Upper lobe of left lung (tissue), 6 donors: Measurements from ENCODE around the gene C20orf204. TPM values are rescaled to one million over a fixed set of nuclear protein-coding genes. Genes with fewer than 3 reads are reported as not detected.
A peak's percentile ranks its signal among the peaks of the same experiment; 100 is the strongest.

Source experiments
- ATAC-seq, 2 donors: fragments of 200-7000 bp; cut with Tn5 transposase; one replicate each; pipeline ENCODE4 v1.9.1; 2022; ENCODE audit warnings: mild to moderate bottlenecking in 2 of 2, moderate library complexity in 2 of 2; ENCODE audit not compliant: low FRiP score in 2 of 2
- DNase-seq, 2 donors: peaks; one replicate each; pipeline ENCODE4 v3.0.0-alpha.2; 2019 to 2020
- H3K27ac ChIP-seq, 4 donors: fragments of 200-600 bp; sonication (generic); one replicate each; pipeline ENCODE4 v1.5.1; 2016 to 2019
- H3K27me3 ChIP-seq, 4 donors: fragments of 200-600 bp; sonication (generic); one replicate each; pipeline ENCODE4 v1.5.1; 2017 to 2019
- H3K36me3 ChIP-seq, 4 donors: fragments of 200-600 bp; sonication (generic); one replicate each; pipeline ENCODE4 v1.5.1; 2016 to 2019
- H3K4me1 ChIP-seq, 4 donors: fragments of 200-600 bp; sonication (generic); one replicate each; pipeline ENCODE4 v1.5.1; 2018 to 2019
- H3K4me3 ChIP-seq, 4 donors: fragments of 200-600 bp; sonication (generic); one replicate each; pipeline ENCODE4 v1.5.1; 2017 to 2019; ENCODE audit warnings: mild to moderate bottlenecking in 2 of 4, moderate library complexity in 1 of 4
- H3K9me3 ChIP-seq, 4 donors: fragments of 200-600 bp; sonication (generic); one replicate each; pipeline ENCODE4 v1.5.1; 2018 to 2019
- EP300 ChIP-seq, 4 donors: sonication (generic); formaldehyde crosslinking; IDR thresholded peaks; one replicate each; pipeline ENCODE4 v1.5.1; 2017; ENCODE audit warnings: antibody characterized with exemption in 4 of 4, control low read depth in 2 of 4
- POLR2A ChIP-seq, 4 donors: fragments of 450-650 bp; IDR thresholded peaks; one replicate each; pipeline ENCODE4 v1.5.1; 2016 to 2017; ENCODE audit warnings: antibody characterized with exemption in 4 of 4, mild to moderate bottlenecking in 2 of 4
- POLR2AphosphoS5 ChIP-seq, 2 donors: sonication (generic); formaldehyde crosslinking; IDR thresholded peaks; one replicate each; pipeline ENCODE4 v1.5.1; 2017; ENCODE audit warnings: antibody characterized with exemption in 2 of 2
- WGBS, 2 donors: methylation state at CpG; one replicate each; pipeline ENCODE4 v1.1.5; 2017 to 2018; 5-methylcytosine and 5-hydroxymethylcytosine counted together
- total RNA-seq, 6 donors: library from RNA; depleted of rRNA in 4 of 6; stranded (reverse); fragments of >200 nt in 4 of 6; gene quantifications; one replicate each; pipeline versions ENCODE4 v1.1.0 to v1.2.1, GENCODE V29; 2016 to 2021
- TF ChIP-seq, protein P1 (sequence below), 6 experiments: fragments of 450-650 bp in 4 of 6; fragments of 200-600 bp in 2 of 6; sonication (generic) in 2 of 6; IDR thresholded peaks; one replicate each; pipeline ENCODE4 v1.5.1; 2016 to 2019; ENCODE audit warnings: antibody characterized with exemption in 6 of 6
- donor health status: DM: no; HTN: no; CAD: no; lungs with moderate emphysema.
- donor health status: DM: no; HTN: yes; CAD: no; lungs with severe emphysema.

The C20orf204 gene
- total RNA-seq, 6 donors from 2014 or later = 0.44 to 2.3 (median 1.7) TPM

DNA sequence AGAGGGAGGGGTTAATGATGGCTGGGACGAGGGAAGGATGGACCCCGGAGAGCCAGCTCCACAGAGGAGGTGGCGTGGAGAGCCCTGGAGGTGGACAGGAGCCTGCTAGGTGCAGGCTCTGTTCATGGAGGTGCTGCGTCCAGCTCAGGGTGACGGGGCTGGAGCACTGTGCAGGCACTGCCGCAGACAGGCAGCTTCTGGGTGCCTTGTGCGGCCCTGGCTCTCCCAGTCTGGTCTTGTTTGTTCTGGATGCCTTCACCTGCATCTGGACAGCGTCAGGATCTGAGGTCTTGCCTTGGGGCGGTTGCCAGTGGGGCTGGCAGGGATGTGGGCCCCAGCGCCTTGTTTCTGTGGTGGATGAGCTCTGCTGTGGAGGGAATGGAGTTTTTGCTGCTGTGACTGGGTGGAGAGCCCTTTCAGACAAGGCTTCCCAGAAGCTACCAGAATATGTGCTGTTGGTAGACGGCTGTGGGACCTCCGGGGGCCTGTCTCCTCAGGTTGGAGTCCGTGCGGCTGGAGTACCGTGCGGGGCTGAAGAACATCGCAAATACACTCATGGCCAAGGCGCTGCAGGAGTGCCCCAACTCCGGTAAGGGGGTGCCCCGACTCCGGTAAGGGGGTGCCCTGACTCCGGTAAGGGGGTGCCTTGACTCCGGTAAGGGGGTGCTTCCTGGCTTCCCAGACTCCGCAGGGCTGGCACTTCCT is 7.8 kb upstream of the C20orf204 start:
- 96 to 97% methylated on average over 20 to 24 of the region's 24 CpGs for WGBS, 2 donors
- ATAC-seq (no peak), DNase-seq (peak in 1 of 2 donors; percentile 49)
- Histone ChIP-seq H3K36me3 (peaks cover 56 to 100% (median 94%) of the 10 kb centered on the region in 4 donors), H3K27me3 (no peaks in the 10 kb centered on the region), H3K9me3 (no peaks in the 10 kb centered on the region), H3K4me3 (no peak overlapping the region), H3K27ac (no peak overlapping the region), H3K4me1 (no peaks in the 10 kb centered on the region)
- TF ChIP-seq EP300 (IDR thresholded peaks at IDR 0.05) (no peak), POLR2AphosphoS5 (IDR thresholded peaks at IDR 0.05) (no peak), POLR2A (IDR thresholded peaks at IDR 0.05) (no peak)
- TF ChIP-seq, protein P1, sequence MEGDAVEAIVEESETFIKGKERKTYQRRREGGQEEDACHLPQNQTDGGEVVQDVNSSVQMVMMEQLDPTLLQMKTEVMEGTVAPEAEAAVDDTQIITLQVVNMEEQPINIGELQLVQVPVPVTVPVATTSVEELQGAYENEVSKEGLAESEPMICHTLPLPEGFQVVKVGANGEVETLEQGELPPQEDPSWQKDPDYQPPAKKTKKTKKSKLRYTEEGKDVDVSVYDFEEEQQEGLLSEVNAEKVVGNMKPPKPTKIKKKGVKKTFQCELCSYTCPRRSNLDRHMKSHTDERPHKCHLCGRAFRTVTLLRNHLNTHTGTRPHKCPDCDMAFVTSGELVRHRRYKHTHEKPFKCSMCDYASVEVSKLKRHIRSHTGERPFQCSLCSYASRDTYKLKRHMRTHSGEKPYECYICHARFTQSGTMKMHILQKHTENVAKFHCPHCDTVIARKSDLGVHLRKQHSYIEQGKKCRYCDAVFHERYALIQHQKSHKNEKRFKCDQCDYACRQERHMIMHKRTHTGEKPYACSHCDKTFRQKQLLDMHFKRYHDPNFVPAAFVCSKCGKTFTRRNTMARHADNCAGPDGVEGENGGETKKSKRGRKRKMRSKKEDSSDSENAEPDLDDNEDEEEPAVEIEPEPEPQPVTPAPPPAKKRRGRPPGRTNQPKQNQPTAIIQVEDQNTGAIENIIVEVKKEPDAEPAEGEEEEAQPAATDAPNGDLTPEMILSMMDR (IDR thresholded peaks at IDR 0.05) = no peak

DNA sequence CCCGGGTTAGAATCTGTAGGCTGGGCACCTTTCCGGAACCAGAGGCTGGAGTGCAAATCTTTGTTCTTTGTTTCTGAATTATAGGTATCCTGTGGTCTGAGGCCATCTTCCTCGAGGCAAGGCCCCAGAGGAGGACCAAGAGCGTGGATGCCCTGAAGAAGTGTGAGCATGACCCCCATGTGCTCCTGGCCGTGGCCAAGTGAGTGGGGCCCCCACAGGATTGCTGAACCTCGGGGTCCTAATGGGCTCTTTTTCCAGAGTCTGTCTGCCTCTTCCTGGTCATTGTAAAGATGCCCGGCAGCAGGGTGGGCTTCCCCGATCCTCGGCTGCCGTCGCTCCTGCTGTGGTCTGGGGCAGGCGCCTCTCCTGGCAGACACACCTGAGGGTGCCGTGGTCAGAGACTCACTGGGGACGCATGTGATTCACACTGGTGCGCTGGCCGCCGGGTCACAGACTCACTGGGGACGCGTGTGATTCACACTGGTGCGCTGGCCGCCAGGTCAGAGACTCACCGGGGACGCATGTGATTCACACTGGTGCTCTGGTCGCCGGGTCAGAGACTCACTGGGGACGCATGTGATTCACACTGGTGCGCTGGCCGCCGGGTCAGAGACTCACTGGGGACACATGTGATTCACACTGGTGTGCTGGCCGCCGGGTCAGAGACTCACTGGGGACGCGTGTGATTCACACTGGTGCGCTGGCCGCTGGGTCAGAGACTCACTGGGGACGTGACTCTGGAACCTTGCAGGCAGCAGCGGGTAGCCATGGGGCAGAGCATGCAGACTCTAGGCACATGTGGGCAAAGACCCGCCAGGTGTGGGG is 6.5 kb upstream of the C20orf204 start:
- Histone ChIP-seq H3K27me3 (no peaks in the 10 kb centered on the region), H3K9me3 (no peaks in the 10 kb centered on the region), H3K27ac (no peak overlapping the region), H3K36me3 (peaks cover 46 to 100% (median 90%) of the 10 kb centered on the region in 4 donors), H3K4me1 (no peaks in the 10 kb centered on the region), H3K4me3 (no peak overlapping the region)
- WGBS, 2 donors = 95 to 98% methylated on average over 15 to 31 of the region's 38 CpGs
- ATAC-seq (no peak), DNase-seq (peak in 1 of 2 donors; percentile 68)
- TF ChIP-seq, protein P1 (IDR thresholded peaks at IDR 0.05) = no peak
- TF ChIP-seq POLR2AphosphoS5 (IDR thresholded peaks at IDR 0.05) = no peak

DNA sequence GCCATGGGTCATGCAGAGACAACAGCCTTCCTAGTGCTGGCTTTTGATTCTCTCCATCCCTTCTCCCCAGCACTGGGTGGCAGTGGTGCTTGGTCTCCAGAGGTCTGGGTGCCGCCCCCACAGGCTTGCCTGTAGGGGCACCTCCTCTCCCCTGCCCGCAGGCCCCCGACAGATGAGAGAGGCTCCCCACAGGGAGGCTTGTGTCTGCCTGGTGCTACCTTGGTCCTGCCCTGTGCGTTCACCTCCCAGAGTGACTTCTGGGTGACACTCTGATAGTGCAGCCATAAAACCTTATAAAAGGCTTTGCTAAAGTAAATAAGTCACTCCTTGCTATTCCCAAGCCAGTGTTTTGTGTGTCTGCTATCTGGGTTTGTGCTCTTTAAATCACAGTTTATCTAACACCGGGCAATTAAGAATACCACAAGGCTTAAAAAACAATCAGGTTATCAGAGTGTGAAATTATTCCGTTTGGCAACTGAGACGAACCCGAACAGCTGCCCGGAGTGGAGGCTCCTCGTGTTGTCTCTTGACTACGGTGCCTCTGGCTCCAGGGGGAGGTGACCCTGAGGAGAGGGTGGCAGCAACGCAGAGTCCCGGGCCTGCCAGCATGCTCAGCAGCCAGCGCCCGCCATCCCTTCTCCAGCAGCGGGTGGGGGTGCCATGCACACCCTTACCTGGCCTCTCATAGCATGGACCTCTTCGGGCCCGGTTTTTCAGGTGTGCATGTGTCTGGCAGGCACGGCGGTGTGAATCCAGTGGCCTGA is 5.4 kb upstream of the C20orf204 start:
- ATAC-seq = no peak
- Histone ChIP-seq H3K9me3 (no peaks in the 10 kb centered on the region), H3K27me3 (no peaks in the 10 kb centered on the region), H3K4me1 (no peaks in the 10 kb centered on the region), H3K27ac (no peak overlapping the region), H3K4me3 (no peak overlapping the region), H3K36me3 (peaks cover 35 to 100% (median 84%) of the 10 kb centered on the region in 4 donors)
- TF ChIP-seq POLR2A (IDR thresholded peaks at IDR 0.05) (no peak), POLR2AphosphoS5 (IDR thresholded peaks at IDR 0.05) (no peak), EP300 (IDR thresholded peaks at IDR 0.05) (no peak)
- TF ChIP-seq, protein P1 (IDR thresholded peaks at IDR 0.05) = no peak
- peak in 1 of 2 donors; percentile 68 for DNase-seq
- WGBS, 2 donors = 92 to 93% methylated on average over 10 to 20 of the region's 20 CpGs

- Histone ChIP-seq H3K9me3 (no peaks in the 10 kb centered on the region), H3K36me3 (peaks cover 27 to 88% (median 71%) of the 10 kb centered on the region in 4 donors), H3K27me3 (no peaks in the 10 kb centered on the region), H3K4me3 (no peak overlapping the region), H3K4me1 (no peaks in the 10 kb centered on the region), H3K27ac (no peak overlapping the region)
- TF ChIP-seq POLR2AphosphoS5 (IDR thresholded peaks at IDR 0.05) (no peak), POLR2A (IDR thresholded peaks at IDR 0.05) (no peak), EP300 (IDR thresholded peaks at IDR 0.05) (no peak)
- TF ChIP-seq, protein P1 (IDR thresholded peaks at IDR 0.05) = no peak
- DNase-seq = peak in 1 of 2 donors; percentile 51
- ATAC-seq = no peak
- WGBS, 2 donors = 91 to 93% methylated on average over 8 to 18 of the region's 19 CpGs
Observed at GRCh38 chr20:64031822-64032314, 4.1 kb upstream of the C20orf204 start.
